ENCODE measurements around the gene SPINK4.
A peak's percentile ranks its signal among the peaks of the same experiment; 100 is the strongest.

The SPINK4 gene

GRCh38 chr9:33239921-33240320 lies at the start of gene SPINK4:
Gene SPINK4 (plus strand): TSS chr9:33240167. CDS start chr9:33240209, 42 bp downstream.
- H3K9me3 ChIP-seq (ENCODE audit: control insufficient read depth, low read length), result no peaks in the 10 kb centered on the region

DNA sequence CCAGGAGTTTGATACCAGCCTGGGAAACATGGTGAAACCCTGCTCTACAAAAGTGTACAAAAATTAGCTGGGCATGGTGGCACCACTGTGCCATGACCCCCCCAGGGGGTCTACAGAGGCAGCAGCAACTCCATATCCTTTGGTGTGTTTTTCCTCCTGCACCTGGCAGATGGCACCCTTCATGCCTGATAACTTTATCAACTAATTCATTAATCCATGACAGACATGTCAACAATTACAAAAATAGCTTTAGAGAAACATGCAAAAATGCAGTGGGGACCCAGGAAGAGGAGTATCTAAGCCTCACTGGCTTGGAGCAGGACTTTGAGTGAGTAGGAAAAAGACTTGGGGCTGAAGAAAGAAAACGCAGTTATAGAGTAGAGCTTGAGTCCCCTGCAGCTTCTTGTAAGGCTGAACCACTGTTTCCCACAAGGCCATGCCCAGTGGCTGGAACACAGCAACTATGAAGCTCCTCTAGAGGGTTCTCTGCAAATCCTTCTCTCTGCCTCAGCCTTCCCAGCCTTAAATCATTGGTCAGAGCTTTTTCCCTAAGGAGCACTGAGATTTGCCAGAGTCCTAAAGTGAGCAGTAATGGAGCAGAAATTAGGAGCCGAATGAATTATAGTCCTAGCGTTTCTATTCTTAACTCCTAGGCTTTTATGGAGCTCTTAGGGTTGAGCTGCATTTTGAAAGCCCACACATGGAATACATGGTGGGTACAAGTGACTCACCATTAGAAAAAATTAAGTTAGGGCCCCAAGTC lies 47.3 kb upstream of the SPINK4 start:
- H3K27me3 ChIP-seq (replicated peaks; ENCODE audit: control insufficient read depth, insufficient read depth, low read length), result no peaks in the 10 kb centered on the region
- peak overlapping the region; percentile 16 for H3K4me3 ChIP-seq (ENCODE audit: low read length)

More at GRCh38 chr9:33239921-33240320, at the start of gene SPINK4:
- H3K4me3 ChIP-seq (ENCODE audit: low read length), result no peak within 1 kb of the TSS
- no peak for DNase-seq (ENCODE audit: low read depth)
- H3K27me3 ChIP-seq (replicated peaks; ENCODE audit: control insufficient read depth, insufficient read depth, low read length), result peaks cover 5% of the 10 kb centered on the region
- H3K9ac ChIP-seq (ENCODE audit: low read length), result no peak within 1 kb of the TSS
- H3K4me1 ChIP-seq (ENCODE audit: control insufficient read depth, insufficient read depth, low read length), result no peaks in the 10 kb centered on the region
- no peaks in the 10 kb centered on the region for H3K36me3 ChIP-seq (ENCODE audit: control insufficient read depth, insufficient read depth, low read length, severe bottlenecking)

DNA sequence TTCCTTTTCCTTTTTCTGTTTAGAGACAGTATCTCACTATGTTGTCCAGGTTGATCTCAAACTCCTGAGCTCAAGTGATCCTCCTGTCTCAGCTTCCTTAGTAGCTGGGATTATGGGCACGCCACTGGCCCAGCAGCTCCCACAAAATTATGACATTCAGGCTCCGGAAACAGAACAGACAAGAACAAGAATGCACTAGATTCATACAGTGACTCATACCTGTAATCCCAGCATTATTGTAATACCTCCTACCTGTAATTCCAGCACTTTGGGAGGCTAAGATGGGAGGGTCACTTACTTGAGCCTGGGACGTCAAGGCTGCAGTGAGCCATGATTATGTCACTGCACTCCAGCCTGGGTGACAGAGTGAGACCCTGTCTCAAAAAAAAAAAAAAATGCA lies 46.1 kb upstream of the SPINK4 start:
- no peaks in the 10 kb centered on the region for H3K9me3 ChIP-seq (ENCODE audit: control insufficient read depth, low read length)
- H3K4me1 ChIP-seq (ENCODE audit: control insufficient read depth, insufficient read depth, low read length), result peaks cover 38% of the 10 kb centered on the region
- H3K36me3 ChIP-seq (ENCODE audit: control insufficient read depth, insufficient read depth, low read length, severe bottlenecking), result no peaks in the 10 kb centered on the region
- no peaks in the 10 kb centered on the region for H3K27me3 ChIP-seq (replicated peaks; ENCODE audit: control insufficient read depth, insufficient read depth, low read length)
- H3K9ac ChIP-seq (ENCODE audit: low read length), result no peak overlapping the region
- no peak for DNase-seq (ENCODE audit: low read depth)
- H3K4me3 ChIP-seq (ENCODE audit: low read length), result no peak overlapping the region

More for the DNA sequence above, 47.3 kb upstream of the SPINK4 start:
- DNase-seq (ENCODE audit: low read depth), result peak; percentile 16
- Histone ChIP-seq H3K4me1 (ENCODE audit: control insufficient read depth, insufficient read depth, low read length) (peaks cover 33% of the 10 kb centered on the region), H3K9ac (ENCODE audit: low read length) (no peak overlapping the region), H3K9me3 (ENCODE audit: control insufficient read depth, low read length) (no peaks in the 10 kb centered on the region), H3K36me3 (ENCODE audit: control insufficient read depth, insufficient read depth, low read length, severe bottlenecking) (no peaks in the 10 kb centered on the region)

DNA sequence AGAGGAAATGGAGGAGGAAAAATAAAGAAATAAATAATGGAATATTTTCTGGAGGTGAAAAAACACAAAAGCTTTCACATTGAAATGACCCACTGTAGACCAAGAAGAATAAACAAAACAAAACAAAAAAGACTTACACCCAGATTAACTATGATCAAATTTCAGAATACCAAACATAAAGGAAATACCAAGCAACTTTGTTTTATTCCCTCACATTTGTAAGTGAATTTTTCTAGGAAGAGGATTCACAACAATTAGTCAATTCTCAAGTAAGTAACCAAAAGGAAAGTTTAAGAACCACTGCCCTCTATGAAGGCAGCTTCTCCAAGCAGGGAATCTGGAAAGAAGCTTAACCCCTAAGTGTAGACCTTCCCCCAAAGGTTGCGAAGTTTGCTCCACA lies 43.2 kb upstream of the SPINK4 start:
- Histone ChIP-seq H3K4me3 (ENCODE audit: low read length) (no peak overlapping the region), H3K4me1 (ENCODE audit: control insufficient read depth, insufficient read depth, low read length) (peaks cover 43% of the 10 kb centered on the region), H3K9me3 (ENCODE audit: control insufficient read depth, low read length) (no peaks in the 10 kb centered on the region), H3K9ac (ENCODE audit: low read length) (peak overlapping the region; percentile 10), H3K36me3 (ENCODE audit: control insufficient read depth, insufficient read depth, low read length, severe bottlenecking) (no peaks in the 10 kb centered on the region), H3K27me3 (replicated peaks; ENCODE audit: control insufficient read depth, insufficient read depth, low read length) (no peaks in the 10 kb centered on the region)
- DNase-seq (ENCODE audit: low read depth), result peak; percentile 52

DNA sequence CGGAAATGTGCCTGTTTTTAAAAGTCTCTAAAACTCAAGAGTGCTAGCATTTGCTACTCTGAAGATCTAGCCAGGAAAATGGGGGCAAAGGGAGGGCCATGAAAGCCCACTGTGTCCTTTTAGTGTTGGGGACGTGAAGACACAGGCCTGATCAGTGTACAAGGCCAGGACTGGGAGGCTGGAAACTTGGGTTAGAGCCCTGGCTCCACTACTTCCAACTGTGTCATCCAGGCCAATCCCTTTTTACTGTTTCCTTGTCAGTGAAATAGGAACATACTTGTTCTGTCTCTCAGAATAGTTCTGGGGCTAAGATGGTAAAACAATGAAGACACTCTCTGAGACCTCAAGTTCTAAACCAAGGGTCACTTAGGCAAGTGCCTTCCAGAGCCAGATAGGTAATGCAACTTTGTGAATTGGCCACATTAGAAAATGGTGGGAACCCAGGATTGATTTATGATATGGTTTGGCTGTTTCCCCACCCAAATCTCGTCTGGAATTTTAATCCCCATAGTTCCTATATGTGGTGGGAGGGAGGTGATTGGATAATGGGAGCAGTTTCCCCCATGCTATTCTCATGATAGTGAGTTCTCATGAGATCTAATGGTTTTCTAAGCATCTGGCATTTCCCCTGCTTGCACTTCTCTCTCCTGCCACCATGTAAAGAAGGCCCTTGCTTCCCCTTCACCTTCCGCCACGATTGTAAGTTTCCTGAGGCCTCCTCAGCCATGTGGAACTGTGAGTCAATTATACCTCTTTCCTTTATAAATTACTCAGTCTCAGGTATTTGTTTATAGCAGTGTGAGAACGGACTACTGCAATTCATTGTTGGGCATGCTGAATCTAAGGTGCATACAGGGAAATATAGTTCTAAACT lies 42.5 kb upstream of the SPINK4 start:
- DNase-seq (ENCODE audit: low read depth), result peak; percentile 14
- no peak overlapping the region for H3K4me3 ChIP-seq (ENCODE audit: low read length)
- H3K9ac ChIP-seq (ENCODE audit: low read length), result peak overlapping the region; percentile 10
- peaks cover 44% of the 10 kb centered on the region for H3K4me1 ChIP-seq (ENCODE audit: control insufficient read depth, insufficient read depth, low read length)
- no peaks in the 10 kb centered on the region for H3K36me3 ChIP-seq (ENCODE audit: control insufficient read depth, insufficient read depth, low read length, severe bottlenecking)
- H3K9me3 ChIP-seq (ENCODE audit: control insufficient read depth, low read length), result no peaks in the 10 kb centered on the region
- H3K27me3 ChIP-seq (replicated peaks; ENCODE audit: control insufficient read depth, insufficient read depth, low read length), result no peaks in the 10 kb centered on the region

- peak; percentile 45 for DNase-seq (ENCODE audit: low read depth)
- Histone ChIP-seq H3K27me3 (replicated peaks; ENCODE audit: control insufficient read depth, insufficient read depth, low read length) (no peaks in the 10 kb centered on the region), H3K9me3 (ENCODE audit: control insufficient read depth, low read length) (no peaks in the 10 kb centered on the region), H3K9ac (ENCODE audit: low read length) (peak overlapping the region; percentile 42), H3K4me3 (ENCODE audit: low read length) (peak overlapping the region; percentile 35), H3K36me3 (ENCODE audit: control insufficient read depth, insufficient read depth, low read length, severe bottlenecking) (no peaks in the 10 kb centered on the region), H3K4me1 (ENCODE audit: control insufficient read depth, insufficient read depth, low read length) (peaks cover 43% of the 10 kb centered on the region)
Observed at GRCh38 chr9:33198165-33198564, 41.8 kb upstream of the SPINK4 start.

DNA sequence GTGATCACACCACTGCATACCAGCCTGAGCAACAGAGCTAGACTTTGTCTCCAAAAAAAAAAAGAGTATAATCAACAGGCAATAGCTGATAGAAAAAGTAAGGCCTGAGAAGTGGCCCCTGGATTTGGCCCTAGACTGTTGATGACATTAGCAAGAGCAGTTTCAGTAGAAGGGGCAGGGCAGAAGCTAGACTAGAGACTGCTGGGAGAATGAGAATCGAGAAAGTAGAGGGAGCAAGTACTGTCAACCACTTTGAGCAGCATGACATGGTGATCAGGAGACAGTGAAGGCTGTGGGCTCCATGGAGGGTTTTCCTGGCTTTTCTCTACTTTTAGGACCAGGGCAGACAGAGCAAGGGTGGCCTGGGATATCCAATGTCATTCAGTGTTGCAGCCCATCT lies 37.9 kb upstream of the SPINK4 start:
- Histone ChIP-seq H3K9me3 (ENCODE audit: control insufficient read depth, low read length) (no peaks in the 10 kb centered on the region), H3K9ac (ENCODE audit: low read length) (no peak overlapping the region), H3K4me3 (ENCODE audit: low read length) (no peak overlapping the region), H3K4me1 (ENCODE audit: control insufficient read depth, insufficient read depth, low read length) (peaks cover 31% of the 10 kb centered on the region), H3K36me3 (ENCODE audit: control insufficient read depth, insufficient read depth, low read length, severe bottlenecking) (no peaks in the 10 kb centered on the region), H3K27me3 (replicated peaks; ENCODE audit: control insufficient read depth, insufficient read depth, low read length) (no peaks in the 10 kb centered on the region)
- no peak for DNase-seq (ENCODE audit: low read depth)

GRCh38 chr9:33202552-33203201 lies 37.3 kb upstream of the SPINK4 start:
- no peak overlapping the region for H3K9ac ChIP-seq (ENCODE audit: low read length)
- H3K36me3 ChIP-seq (ENCODE audit: control insufficient read depth, insufficient read depth, low read length, severe bottlenecking), result no peaks in the 10 kb centered on the region
- no peaks in the 10 kb centered on the region for H3K27me3 ChIP-seq (replicated peaks; ENCODE audit: control insufficient read depth, insufficient read depth, low read length)
- peak; percentile 37 for DNase-seq (ENCODE audit: low read depth)
- H3K9me3 ChIP-seq (ENCODE audit: control insufficient read depth, low read length), result no peaks in the 10 kb centered on the region
- no peak overlapping the region for H3K4me3 ChIP-seq (ENCODE audit: low read length)
- H3K4me1 ChIP-seq (ENCODE audit: control insufficient read depth, insufficient read depth, low read length), result peaks cover 25% of the 10 kb centered on the region

DNA sequence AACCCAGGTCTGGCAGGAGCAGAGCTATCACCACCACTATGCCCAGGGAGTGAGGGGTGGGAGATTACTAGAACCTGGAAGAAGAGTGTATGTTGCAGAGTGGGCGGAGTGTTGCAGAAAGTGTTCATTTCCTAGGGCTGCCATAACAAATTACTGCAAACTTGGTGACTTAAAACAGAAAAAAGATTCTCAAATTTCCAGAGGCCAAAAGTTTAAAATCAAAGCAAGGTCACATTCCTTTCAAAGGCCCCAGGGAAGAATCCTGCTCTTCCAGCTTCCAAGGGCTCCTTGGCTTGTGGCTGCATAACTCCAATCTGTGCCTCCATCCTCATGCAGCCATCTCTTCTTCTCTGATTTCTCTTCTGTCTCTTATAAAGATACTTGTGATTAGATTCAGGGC lies 30.6 kb upstream of the SPINK4 start:
- no peak overlapping the region for H3K9ac ChIP-seq (ENCODE audit: low read length)
- peak; percentile 61 for DNase-seq (ENCODE audit: low read depth)
- H3K27me3 ChIP-seq (replicated peaks; ENCODE audit: control insufficient read depth, insufficient read depth, low read length), result peaks cover 5% of the 10 kb centered on the region
- no peaks in the 10 kb centered on the region for H3K4me1 ChIP-seq (ENCODE audit: control insufficient read depth, insufficient read depth, low read length)
- H3K9me3 ChIP-seq (ENCODE audit: control insufficient read depth, low read length), result no peaks in the 10 kb centered on the region
- H3K36me3 ChIP-seq (ENCODE audit: control insufficient read depth, insufficient read depth, low read length, severe bottlenecking), result no peaks in the 10 kb centered on the region
- H3K4me3 ChIP-seq (ENCODE audit: low read length), result no peak overlapping the region

- H3K9me3 ChIP-seq (ENCODE audit: control insufficient read depth, low read length), result no peaks in the 10 kb centered on the region
- no peak overlapping the region for H3K9ac ChIP-seq (ENCODE audit: low read length)
- H3K36me3 ChIP-seq (ENCODE audit: control insufficient read depth, insufficient read depth, low read length, severe bottlenecking), result no peaks in the 10 kb centered on the region
- peaks cover 10% of the 10 kb centered on the region for H3K27me3 ChIP-seq (replicated peaks; ENCODE audit: control insufficient read depth, insufficient read depth, low read length)
- H3K4me1 ChIP-seq (ENCODE audit: control insufficient read depth, insufficient read depth, low read length), result no peaks in the 10 kb centered on the region
- H3K4me3 ChIP-seq (ENCODE audit: low read length), result no peak overlapping the region
- no peak for DNase-seq (ENCODE audit: low read depth)
Observed at GRCh38 chr9:33210006-33210715, 29.8 kb upstream of the SPINK4 start.
